Thyroid gland (tissue), 4 donors: ENCODE measurements around the gene SLC6A12. TPM values are rescaled to one million over a fixed set of nuclear protein-coding genes. Genes with fewer than 3 reads are reported as not detected.

Source experiments
- DNase-seq, 2 donors: peaks; one replicate each; pipeline ENCODE4 v3.0.0-alpha.2; 2019
- H3K27ac ChIP-seq, 3 donors: fragments of 200-600 bp; sonication (generic); 1 replicate in 2 of 3; 2 replicates in 1 of 3; pipeline ENCODE4 v1.5.1; 2016 to 2019; ENCODE audit warnings: mild to moderate bottlenecking in 1 of 3, moderate library complexity in 1 of 3
- H3K27me3 ChIP-seq: fragments of 200-600 bp; sonication (generic); one replicate; pipeline ENCODE4 v1.5.1; 2019
- H3K36me3 ChIP-seq, 2 donors: fragments of 200-600 bp; sonication (generic); one replicate each; pipeline ENCODE4 v1.5.1; 2016 to 2019
- H3K4me1 ChIP-seq, 2 donors: fragments of 200-600 bp; sonication (generic); one replicate each; pipeline ENCODE4 v1.5.1; 2017 to 2019
- H3K4me3 ChIP-seq, 3 donors: fragments of 200-600 bp; sonication (generic); replicated peaks in 1 of 3; 1 replicate in 2 of 3; 2 replicates in 1 of 3; pipeline ENCODE4 v1.5.1; 2016; ENCODE audit warnings: mild to moderate bottlenecking in 1 of 3
- H3K9me3 ChIP-seq: fragments of 200-600 bp; sonication (generic); one replicate; pipeline ENCODE4 v1.5.1; 2017
- POLR2A ChIP-seq, 2 donors: fragments of 450-650 bp; IDR thresholded peaks; one replicate each; pipeline ENCODE4 v1.6.1; 2017; ENCODE audit warnings: antibody characterized with exemption in 2 of 2, mild to moderate bottlenecking in 2 of 2, moderate library complexity in 1 of 2
- WGBS, 2 donors: methylation state at CpG; one replicate each; pipeline ENCODE4 v1.1.5; 2017; 5-methylcytosine and 5-hydroxymethylcytosine counted together
- intact Hi-C: fragments of 100-400 bp; cut with DNase I; formaldehyde crosslinking; loops from one replicate; pipeline ENCODE4 v1.15.1; 2023
- total RNA-seq, 4 donors: library from RNA; depleted of rRNA; stranded (reverse); fragments of >200 nt; gene quantifications; one replicate each; pipeline ENCODE4 v1.2.3, GENCODE V29; 2016
- TF ChIP-seq, protein P1 (sequence below), 6 experiments: fragments of 200-600 bp in 3 of 6; fragments of 450-650 bp in 3 of 6; sonication (generic) in 3 of 6; IDR thresholded peaks; one replicate each; pipeline ENCODE4 v1.5.1; 2016 to 2019; ENCODE audit warnings: antibody characterized with exemption in 6 of 6, mild to moderate bottlenecking in 2 of 6, inconsistent platforms in 1 of 6, moderate library complexity in 1 of 6

SLC6A12 gene
- total RNA-seq, 4 donors from 2014 or later = 9.4 to 27.7 (median 18.3) TPM

DNA sequence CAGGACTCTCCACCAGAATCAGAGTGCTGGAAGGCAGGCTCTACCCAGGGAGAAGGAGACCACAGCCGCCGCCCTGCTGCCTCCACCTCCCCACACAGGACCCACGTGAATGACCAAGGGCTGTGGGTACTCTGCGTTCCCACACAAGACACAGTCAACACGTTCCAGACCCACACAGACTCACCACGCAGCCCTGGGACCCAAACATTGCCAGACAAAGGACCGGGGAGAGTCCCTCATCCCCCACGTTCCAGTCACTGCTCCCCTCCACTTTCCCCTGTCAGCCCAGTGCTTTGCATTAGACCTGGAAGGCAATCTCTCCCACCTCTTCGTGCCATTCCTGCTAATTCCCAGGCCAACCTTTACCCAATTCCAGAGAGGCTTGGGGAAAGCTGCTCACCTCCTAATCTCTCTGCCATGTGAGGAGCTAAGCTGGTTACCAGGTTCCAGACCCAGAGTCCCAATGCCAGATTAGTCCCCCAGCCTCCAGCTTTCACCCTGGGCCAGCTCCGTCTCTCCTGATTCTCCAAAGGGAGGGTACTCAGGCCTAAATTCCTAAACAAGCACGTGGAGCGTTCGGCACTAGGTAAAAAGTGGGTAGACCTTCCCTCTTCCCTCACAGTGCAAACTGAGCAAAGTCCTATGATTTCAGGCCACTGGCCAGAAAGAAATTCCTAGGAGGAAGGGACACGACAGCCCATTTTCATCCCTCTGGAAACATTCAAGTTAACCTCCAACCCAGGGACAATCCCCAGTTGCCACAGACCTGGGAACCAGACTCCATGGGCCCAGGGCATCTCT is 43.8 kb upstream of the SLC6A12 start:
- Histone ChIP-seq H3K4me1 (peaks cover 9 to 12% of the 10 kb centered on the region in 2 donors), H3K9me3 (no peaks in the 10 kb centered on the region), H3K36me3 (no peaks in the 10 kb centered on the region), H3K27ac (no peak overlapping the region), H3K4me3 (no peak overlapping the region), H3K27me3 (no peaks in the 10 kb centered on the region)
- 72 to 74% methylated on average over 9 to 14 of the region's 14 CpGs for WGBS, 2 donors
- no peak for TF ChIP-seq POLR2A (IDR thresholded peaks at IDR 0.05)
- TF ChIP-seq, protein P1, sequence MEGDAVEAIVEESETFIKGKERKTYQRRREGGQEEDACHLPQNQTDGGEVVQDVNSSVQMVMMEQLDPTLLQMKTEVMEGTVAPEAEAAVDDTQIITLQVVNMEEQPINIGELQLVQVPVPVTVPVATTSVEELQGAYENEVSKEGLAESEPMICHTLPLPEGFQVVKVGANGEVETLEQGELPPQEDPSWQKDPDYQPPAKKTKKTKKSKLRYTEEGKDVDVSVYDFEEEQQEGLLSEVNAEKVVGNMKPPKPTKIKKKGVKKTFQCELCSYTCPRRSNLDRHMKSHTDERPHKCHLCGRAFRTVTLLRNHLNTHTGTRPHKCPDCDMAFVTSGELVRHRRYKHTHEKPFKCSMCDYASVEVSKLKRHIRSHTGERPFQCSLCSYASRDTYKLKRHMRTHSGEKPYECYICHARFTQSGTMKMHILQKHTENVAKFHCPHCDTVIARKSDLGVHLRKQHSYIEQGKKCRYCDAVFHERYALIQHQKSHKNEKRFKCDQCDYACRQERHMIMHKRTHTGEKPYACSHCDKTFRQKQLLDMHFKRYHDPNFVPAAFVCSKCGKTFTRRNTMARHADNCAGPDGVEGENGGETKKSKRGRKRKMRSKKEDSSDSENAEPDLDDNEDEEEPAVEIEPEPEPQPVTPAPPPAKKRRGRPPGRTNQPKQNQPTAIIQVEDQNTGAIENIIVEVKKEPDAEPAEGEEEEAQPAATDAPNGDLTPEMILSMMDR (IDR thresholded peaks at IDR 0.05) = no peak
- intact Hi-C loops = no loop called here
- no peak for DNase-seq

DNA sequence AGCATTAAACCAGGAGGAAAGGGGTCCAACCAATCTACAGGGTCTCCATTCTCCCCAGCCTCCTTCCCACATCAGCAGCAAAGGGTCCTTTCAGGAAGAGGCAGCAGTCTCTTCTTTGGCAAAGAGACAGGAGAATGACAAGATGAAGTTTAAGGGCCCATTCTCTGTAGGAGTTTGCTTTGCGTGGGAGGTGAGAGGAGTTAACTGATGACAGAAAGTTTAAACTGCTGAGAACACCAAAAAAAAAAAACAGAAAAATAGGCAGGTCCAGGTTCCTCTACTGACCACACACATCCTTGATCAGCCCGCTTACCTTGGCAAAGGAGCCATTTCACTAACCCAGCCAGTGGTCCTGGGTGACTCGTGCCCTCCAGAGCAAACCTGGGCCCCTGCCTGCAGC is 43.0 kb upstream of the SLC6A12 start:
- Histone ChIP-seq H3K27me3 (no peaks in the 10 kb centered on the region), H3K9me3 (no peaks in the 10 kb centered on the region), H3K4me3 (no peak overlapping the region), H3K36me3 (no peaks in the 10 kb centered on the region), H3K4me1 (peaks cover 3 to 12% of the 10 kb centered on the region in 2 donors), H3K27ac (no peak overlapping the region)
- TF ChIP-seq POLR2A (IDR thresholded peaks at IDR 0.05) = no peak
- TF ChIP-seq, protein P1 (IDR thresholded peaks at IDR 0.05) = no peak
- no peak for DNase-seq
- intact Hi-C loops = no loop called here
- WGBS, 2 donors = 81 to 90% methylated on average over 2 to 3 of the region's 3 CpGs

DNA sequence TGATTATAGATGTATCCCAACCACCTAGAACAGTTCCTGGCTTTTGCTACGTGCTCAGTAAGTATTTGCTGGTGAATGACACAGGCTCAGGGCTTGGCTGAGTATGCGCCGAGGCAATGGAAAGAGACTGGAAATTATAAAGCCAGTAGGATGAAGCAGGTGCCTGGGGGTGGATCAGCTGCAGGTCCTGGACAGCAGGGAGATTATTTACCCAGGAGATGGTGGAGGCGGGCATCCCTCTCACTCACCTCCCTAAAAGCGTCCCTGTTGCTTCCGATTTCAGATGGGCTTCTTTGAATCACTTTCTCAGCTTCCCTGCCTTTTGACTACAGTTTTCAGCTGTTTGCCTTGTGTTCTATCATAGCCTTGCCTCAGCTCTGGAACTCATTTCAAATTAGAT is 42.3 kb upstream of the SLC6A12 start:
- Histone ChIP-seq H3K27me3 (no peaks in the 10 kb centered on the region), H3K27ac (no peak overlapping the region), H3K4me1 (peaks cover 0 to 4% of the 10 kb centered on the region in 2 donors), H3K36me3 (no peaks in the 10 kb centered on the region), H3K4me3 (no peak overlapping the region), H3K9me3 (no peaks in the 10 kb centered on the region)
- intact Hi-C loops = no loop called here
- TF ChIP-seq, protein P1 (IDR thresholded peaks at IDR 0.05) = no peak
- TF ChIP-seq POLR2A (IDR thresholded peaks at IDR 0.05) = no peak
- WGBS, 2 donors = 94 to 96% methylated on average over 6 of the region's 6 CpGs
- DNase-seq = no peak

DNA sequence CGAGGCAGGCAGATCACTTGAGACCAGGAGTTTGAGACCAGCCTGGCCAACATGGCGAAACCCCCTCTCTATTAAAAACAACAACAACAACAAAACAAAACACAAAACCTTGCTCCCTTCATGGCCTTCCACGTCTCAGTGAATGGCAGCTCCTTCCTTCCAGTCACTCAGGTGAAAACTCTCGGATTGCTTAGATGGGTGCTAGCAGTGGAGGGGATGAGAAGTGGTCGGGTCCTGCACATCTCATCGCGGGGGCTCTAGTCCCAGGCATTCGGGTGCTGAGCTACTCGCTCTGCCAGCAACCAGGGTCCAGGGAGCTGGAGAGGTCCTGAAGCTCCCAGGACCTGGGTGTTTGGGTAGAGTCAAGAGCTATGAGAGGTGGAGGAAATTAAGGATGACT is 41.0 kb upstream of the SLC6A12 start:
- DNase-seq = no peak
- Histone ChIP-seq H3K4me3 (no peak overlapping the region), H3K4me1 (peaks cover 0 to 3% of the 10 kb centered on the region in 2 donors), H3K27me3 (no peaks in the 10 kb centered on the region), H3K36me3 (no peaks in the 10 kb centered on the region), H3K27ac (no peak overlapping the region), H3K9me3 (no peaks in the 10 kb centered on the region)
- TF ChIP-seq POLR2A (IDR thresholded peaks at IDR 0.05) = no peak
- TF ChIP-seq, protein P1 (IDR thresholded peaks at IDR 0.05) = no peak
- 85 to 86% methylated on average over 9 of the region's 9 CpGs for WGBS, 2 donors
- intact Hi-C loops = no loop called here

DNA sequence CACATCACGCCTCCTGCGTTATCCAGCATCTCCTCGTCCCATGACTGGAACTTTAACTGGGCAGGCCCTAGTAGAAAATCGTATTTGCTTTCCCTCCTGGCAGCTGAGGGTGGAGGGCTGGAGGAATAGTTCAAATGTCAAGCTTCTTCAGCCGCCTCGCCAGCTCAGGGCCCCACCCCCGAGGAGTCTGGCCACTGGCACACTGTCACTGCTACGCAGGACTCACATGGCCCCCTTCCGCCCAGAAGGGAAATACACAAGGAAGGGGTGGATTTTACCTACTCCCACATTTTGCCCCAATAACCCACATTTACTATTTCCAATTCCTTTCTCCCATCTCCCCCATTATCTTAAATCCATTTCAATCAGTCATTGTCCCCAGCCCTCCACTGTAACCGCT is 40.1 kb upstream of the SLC6A12 start:
- 77 to 83% methylated on average over 10 of the region's 10 CpGs for WGBS, 2 donors
- Histone ChIP-seq H3K4me1 (peaks cover 0 to 3% of the 10 kb centered on the region in 2 donors), H3K4me3 (no peak overlapping the region), H3K36me3 (no peaks in the 10 kb centered on the region), H3K9me3 (no peaks in the 10 kb centered on the region), H3K27ac (no peak overlapping the region), H3K27me3 (no peaks in the 10 kb centered on the region)
- DNase-seq = no peak
- TF ChIP-seq POLR2A (IDR thresholded peaks at IDR 0.05) = no peak
- TF ChIP-seq, protein P1 (IDR thresholded peaks at IDR 0.05) = no peak
- intact Hi-C loops = no loop called here
